Neuronal stem cell (in vitro differentiated cells): ENCODE measurements around the gene DNM1L.

Experiments used
- DNase-seq: peaks from one replicate; pipeline ENCODE4 v3.0.0-alpha.2; 2013; ENCODE audit warnings: low spot score
- H2AFZ ChIP-seq: one replicate; pipeline ENCODE4 v1.6.1; 2013; ENCODE audit warnings: mild to moderate bottlenecking, low read length, inconsistent platforms
- H2AK5ac ChIP-seq: 2 replicates; pipeline ENCODE4 v1.6.1; 2013; ENCODE audit warnings: low read depth, mild to moderate bottlenecking, inconsistent platforms, low read length, moderate library complexity, mixed read lengths
- H2BK120ac ChIP-seq: 2 replicates; pipeline ENCODE4 v1.6.1; 2013; ENCODE audit warnings: low read depth, mild to moderate bottlenecking, inconsistent platforms, low read length, moderate library complexity, mixed read lengths
- H2BK12ac ChIP-seq: one replicate; pipeline ENCODE4 v1.6.1; 2013; ENCODE audit warnings: low read length, inconsistent platforms
- H2BK15ac ChIP-seq: 2 replicates; pipeline ENCODE4 v1.6.1; 2013; ENCODE audit warnings: mild to moderate bottlenecking, low read length, inconsistent platforms, mixed read lengths
- H2BK5ac ChIP-seq: one replicate; pipeline ENCODE4 v1.6.1; 2013; ENCODE audit warnings: inconsistent platforms, mild to moderate bottlenecking, low read length, moderate library complexity
- H3K14ac ChIP-seq: one replicate; pipeline ENCODE4 v1.6.1; 2013; ENCODE audit warnings: low read length, inconsistent platforms
- H3K18ac ChIP-seq: 2 replicates; pipeline ENCODE4 v1.6.1; 2013; ENCODE audit warnings: low read length, inconsistent platforms
- H3K23ac ChIP-seq: 2 replicates; pipeline ENCODE4 v1.6.1; 2013; ENCODE audit warnings: low read depth, mild to moderate bottlenecking, mixed read lengths, low read length, inconsistent platforms; ENCODE audit not compliant: poor library complexity
- H3K27ac ChIP-seq: replicated peaks from 3 replicates; pipeline ENCODE4 v1.5.1; 2013; ENCODE audit warnings: low read length, inconsistent platforms
- H3K27me3 ChIP-seq, 3 experiments: 2 replicates each; pipeline ENCODE4 v1.6.1; 2013; ENCODE audit warnings: low read length in 3 of 3, mild to moderate bottlenecking in 2 of 3, inconsistent platforms in 1 of 3, low read depth in 1 of 3, mixed read lengths in 1 of 3, moderate library complexity in 1 of 3; ENCODE audit not compliant: control insufficient read depth in 3 of 3, insufficient read depth in 3 of 3
- H3K36me3 ChIP-seq, 2 donors: replicated peaks in 1 of 2; 2 replicates each; pipeline ENCODE4 v1.6.1; 2013; ENCODE audit warnings: low read length in 2 of 2; ENCODE audit not compliant: control insufficient read depth in 2 of 2, insufficient read depth in 2 of 2
- H3K4ac ChIP-seq: 2 replicates; pipeline ENCODE4 v1.6.1; 2013; ENCODE audit warnings: inconsistent platforms, mild to moderate bottlenecking, low read length, moderate library complexity
- H3K4me1 ChIP-seq, 2 donors: 1 replicate in 1 of 2; 2 replicates in 1 of 2; pipeline ENCODE4 v1.6.1; 2013; ENCODE audit warnings: low read length in 2 of 2, low read depth in 1 of 2; ENCODE audit not compliant: control insufficient read depth in 2 of 2, insufficient read depth in 1 of 2
- H3K4me2 ChIP-seq: one replicate; pipeline ENCODE4 v1.6.1; 2013; ENCODE audit warnings: mild to moderate bottlenecking, low read length, inconsistent platforms; ENCODE audit not compliant: insufficient read depth, poor library complexity, severe bottlenecking
- H3K4me3 ChIP-seq, 2 donors: 2 replicates each; pipeline ENCODE4 v1.5.1; 2013; ENCODE audit warnings: low read length in 2 of 2, mild to moderate bottlenecking in 2 of 2, inconsistent platforms in 1 of 2, moderate library complexity in 1 of 2
- H3K79me1 ChIP-seq: one replicate; pipeline ENCODE4 v1.6.1; 2013; ENCODE audit warnings: low read depth, mild to moderate bottlenecking, inconsistent platforms, low read length, moderate library complexity
- H3K9ac ChIP-seq: one replicate; pipeline ENCODE4 v1.6.1; 2013; ENCODE audit warnings: mild to moderate bottlenecking, low read depth, low read length, inconsistent platforms; ENCODE audit not compliant: poor library complexity
- H3K9me3 ChIP-seq, 2 donors: replicated peaks in 1 of 2; 2 replicates each; pipeline versions ENCODE3 to v1.6.1; 2013; ENCODE audit warnings: low read length in 2 of 2, mild to moderate bottlenecking in 2 of 2, inconsistent platforms in 1 of 2, low read depth in 1 of 2, mixed read lengths in 1 of 2, moderate library complexity in 1 of 2; ENCODE audit not compliant: control insufficient read depth in 2 of 2, insufficient read depth in 1 of 2
- H4K8ac ChIP-seq: one replicate; pipeline ENCODE4 v1.6.1; 2013; ENCODE audit warnings: low read depth, mild to moderate bottlenecking, inconsistent platforms, low read length, moderate library complexity
- H4K91ac ChIP-seq: one replicate; pipeline ENCODE4 v1.6.1; 2013; ENCODE audit warnings: low read length, low read depth, mild to moderate bottlenecking, inconsistent platforms; ENCODE audit not compliant: poor library complexity
- WGBS, 2 donors: extraction: QIAGEN DNeasy Blood & Tissue Kit; methylation state at CpG; one replicate each; pipeline ENCODE4 v1.1.7; 2013; ENCODE audit warnings: missing lambda C conversion rate in 2 of 2, mixed read lengths in 1 of 2; ENCODE audit not compliant: insufficient read length in 2 of 2, insufficient replicate concordance in 1 of 2; ENCODE audit errors: extremely low coverage in 2 of 2; 5-methylcytosine and 5-hydroxymethylcytosine counted together

DNM1L gene

GRCh38 chr12:32650508-32650907 is 28.6 kb upstream of the DNM1L start:
- H3K9ac ChIP-seq = no peak overlapping the region
- DNase-seq = no peak

GRCh38 chr12:32651151-32651955 is 27.7 kb upstream of the DNM1L start:
- H3K9me3 ChIP-seq = no peaks in the 10 kb centered on the region
- no peak overlapping the region for H2BK15ac ChIP-seq
- no peak for DNase-seq
- H4K8ac ChIP-seq = no peak overlapping the region
- no peak overlapping the region for H3K27ac ChIP-seq
- no peak overlapping the region for H4K91ac ChIP-seq
- no peaks in the 10 kb centered on the region for H3K4me1 ChIP-seq
- H2AK5ac ChIP-seq = no peak overlapping the region
- H2AFZ ChIP-seq = no peak overlapping the region
- no peak overlapping the region for H3K4me2 ChIP-seq
- H3K4me3 ChIP-seq = no peak overlapping the region
- no peak overlapping the region for H2BK120ac ChIP-seq
- H3K18ac ChIP-seq = no peak overlapping the region
- H3K4ac ChIP-seq = no peak overlapping the region
- H3K79me1 ChIP-seq = no peaks in the 10 kb centered on the region
- no peak overlapping the region for H3K23ac ChIP-seq
- WGBS, 2 donors = no CpG with 5 or more reads among the region's 5 CpGs
- H3K14ac ChIP-seq = no peak overlapping the region
- H3K27me3 ChIP-seq = no peaks in the 10 kb centered on the region
- H3K36me3 ChIP-seq = peaks cover 0 to 1% of the 10 kb centered on the region in 2 donors
- H2BK12ac ChIP-seq = no peak overlapping the region
- no peak overlapping the region for H3K9ac ChIP-seq
- H2BK5ac ChIP-seq = no peak overlapping the region

More at GRCh38 chr12:32650508-32650907, 28.6 kb upstream of the DNM1L start:
- Histone ChIP-seq H2AK5ac (no peak overlapping the region), H3K4me3 (no peak overlapping the region), H3K4ac (no peak overlapping the region), H2BK15ac (no peak overlapping the region), H3K9me3 (no peaks in the 10 kb centered on the region), H3K23ac (no peak overlapping the region), H3K79me1 (no peaks in the 10 kb centered on the region), H3K27me3 (no peaks in the 10 kb centered on the region), H2AFZ (no peak overlapping the region), H3K18ac (no peak overlapping the region), H3K4me1 (no peaks in the 10 kb centered on the region), H4K8ac (no peak overlapping the region), H2BK12ac (no peak overlapping the region), H3K36me3 (peaks cover 2 to 9% of the 10 kb centered on the region in 2 donors), H3K14ac (no peak overlapping the region), H3K27ac (no peak overlapping the region), H2BK120ac (no peak overlapping the region), H4K91ac (no peak overlapping the region), H2BK5ac (no peak overlapping the region), H3K4me2 (no peak overlapping the region)
- WGBS, 2 donors = no CpG with 5 or more reads among the region's 2 CpGs

- H3K18ac ChIP-seq = no peak overlapping the region
- no peak overlapping the region for H2BK15ac ChIP-seq
- no peak overlapping the region for H2AK5ac ChIP-seq
- no peak overlapping the region for H2AFZ ChIP-seq
- no peak overlapping the region for H2BK120ac ChIP-seq
- no peaks in the 10 kb centered on the region for H3K9me3 ChIP-seq
- H4K91ac ChIP-seq = no peak overlapping the region
- H3K14ac ChIP-seq = no peak overlapping the region
- no peaks in the 10 kb centered on the region for H3K36me3 ChIP-seq
- H4K8ac ChIP-seq = no peak overlapping the region
- H2BK12ac ChIP-seq = no peak overlapping the region
- H3K27ac ChIP-seq = no peak overlapping the region
- no peak for DNase-seq
- no peak overlapping the region for H3K9ac ChIP-seq
- H2BK5ac ChIP-seq = no peak overlapping the region
- H3K79me1 ChIP-seq = no peaks in the 10 kb centered on the region
- no peak overlapping the region for H3K23ac ChIP-seq
- H3K4me3 ChIP-seq = no peak overlapping the region
- no peaks in the 10 kb centered on the region for H3K4me1 ChIP-seq
- no peak overlapping the region for H3K4me2 ChIP-seq
- no CpG with 5 or more reads among the region's 4 CpGs for WGBS, 2 donors
- H3K27me3 ChIP-seq = peaks cover 0 to under 1% (median 0%) of the 10 kb centered on the region in 3 experiments
- no peak overlapping the region for H3K4ac ChIP-seq
These were observed 27.2 kb upstream of the DNM1L start for GRCh38 chr12:32651956-32652210.

GRCh38 chr12:32659908-32660440 is 19.1 kb upstream of the DNM1L start:
- no peaks in the 10 kb centered on the region for H3K4me1 ChIP-seq
- H2AK5ac ChIP-seq = no peak overlapping the region
- no peak overlapping the region for H3K27ac ChIP-seq
- H3K36me3 ChIP-seq = no peaks in the 10 kb centered on the region
- no peaks in the 10 kb centered on the region for H3K79me1 ChIP-seq
- no peak overlapping the region for H2AFZ ChIP-seq
- no peak overlapping the region for H4K91ac ChIP-seq
- peaks cover 0 to 3% (median 0%) of the 10 kb centered on the region in 3 experiments for H3K27me3 ChIP-seq
- H2BK5ac ChIP-seq = no peak overlapping the region
- no peak overlapping the region for H3K4me2 ChIP-seq
- H2BK15ac ChIP-seq = no peak overlapping the region
- no peak overlapping the region for H3K9ac ChIP-seq
- H3K4me3 ChIP-seq = no peak overlapping the region
- no peak overlapping the region for H3K4ac ChIP-seq
- H2BK120ac ChIP-seq = no peak overlapping the region
- WGBS, 2 donors = no CpG with 5 or more reads among the region's 6 CpGs
- no peak overlapping the region for H3K14ac ChIP-seq
- H2BK12ac ChIP-seq = no peak overlapping the region
- no peak overlapping the region for H3K18ac ChIP-seq
- DNase-seq = no peak
- no peak overlapping the region for H4K8ac ChIP-seq
- no peaks in the 10 kb centered on the region for H3K9me3 ChIP-seq
- no peak overlapping the region for H3K23ac ChIP-seq
